ENCODE results near the gene SIDT2.
A peak's percentile ranks its signal among the peaks of the same experiment; 100 is the strongest.

Gene SIDT2

GRCh38 chr11:117210620-117211019 is 32.1 kb downstream of the SIDT2 start:
- Mint-ChIP-seq H3K4me3 (no peak overlapping the region), H3K4me1 (peaks cover 16% of the 10 kb centered on the region), H3K27ac (peak overlapping the region; percentile 80), H3K36me3 (ENCODE audit: low read depth) (peaks cover 33% of the 10 kb centered on the region), H3K27me3 (ENCODE audit: low read depth, poor library complexity) (no peaks in the 10 kb centered on the region), H3K9me3 (no peaks in the 10 kb centered on the region)
- no peak for DNase-seq
- TF ChIP-seq, protein P1, sequence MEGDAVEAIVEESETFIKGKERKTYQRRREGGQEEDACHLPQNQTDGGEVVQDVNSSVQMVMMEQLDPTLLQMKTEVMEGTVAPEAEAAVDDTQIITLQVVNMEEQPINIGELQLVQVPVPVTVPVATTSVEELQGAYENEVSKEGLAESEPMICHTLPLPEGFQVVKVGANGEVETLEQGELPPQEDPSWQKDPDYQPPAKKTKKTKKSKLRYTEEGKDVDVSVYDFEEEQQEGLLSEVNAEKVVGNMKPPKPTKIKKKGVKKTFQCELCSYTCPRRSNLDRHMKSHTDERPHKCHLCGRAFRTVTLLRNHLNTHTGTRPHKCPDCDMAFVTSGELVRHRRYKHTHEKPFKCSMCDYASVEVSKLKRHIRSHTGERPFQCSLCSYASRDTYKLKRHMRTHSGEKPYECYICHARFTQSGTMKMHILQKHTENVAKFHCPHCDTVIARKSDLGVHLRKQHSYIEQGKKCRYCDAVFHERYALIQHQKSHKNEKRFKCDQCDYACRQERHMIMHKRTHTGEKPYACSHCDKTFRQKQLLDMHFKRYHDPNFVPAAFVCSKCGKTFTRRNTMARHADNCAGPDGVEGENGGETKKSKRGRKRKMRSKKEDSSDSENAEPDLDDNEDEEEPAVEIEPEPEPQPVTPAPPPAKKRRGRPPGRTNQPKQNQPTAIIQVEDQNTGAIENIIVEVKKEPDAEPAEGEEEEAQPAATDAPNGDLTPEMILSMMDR (IDR thresholded peaks at IDR 0.05) = no peak

- peaks cover 44% of the 10 kb centered on the region for H3K36me3 Mint-ChIP-seq (ENCODE audit: low read depth)
- H3K9me3 Mint-ChIP-seq = no peaks in the 10 kb centered on the region
- DNase-seq = no peak
- TF ChIP-seq, protein P1 (IDR thresholded peaks at IDR 0.05) = no peak
- H3K27ac Mint-ChIP-seq = no peak overlapping the region
- H3K27me3 Mint-ChIP-seq (ENCODE audit: low read depth, poor library complexity) = no peaks in the 10 kb centered on the region
- no peak overlapping the region for H3K4me3 Mint-ChIP-seq
- peaks cover 22% of the 10 kb centered on the region for H3K4me1 Mint-ChIP-seq
Observed at GRCh38 chr11:117212697-117213355, 34.3 kb downstream of the SIDT2 start.

DNA sequence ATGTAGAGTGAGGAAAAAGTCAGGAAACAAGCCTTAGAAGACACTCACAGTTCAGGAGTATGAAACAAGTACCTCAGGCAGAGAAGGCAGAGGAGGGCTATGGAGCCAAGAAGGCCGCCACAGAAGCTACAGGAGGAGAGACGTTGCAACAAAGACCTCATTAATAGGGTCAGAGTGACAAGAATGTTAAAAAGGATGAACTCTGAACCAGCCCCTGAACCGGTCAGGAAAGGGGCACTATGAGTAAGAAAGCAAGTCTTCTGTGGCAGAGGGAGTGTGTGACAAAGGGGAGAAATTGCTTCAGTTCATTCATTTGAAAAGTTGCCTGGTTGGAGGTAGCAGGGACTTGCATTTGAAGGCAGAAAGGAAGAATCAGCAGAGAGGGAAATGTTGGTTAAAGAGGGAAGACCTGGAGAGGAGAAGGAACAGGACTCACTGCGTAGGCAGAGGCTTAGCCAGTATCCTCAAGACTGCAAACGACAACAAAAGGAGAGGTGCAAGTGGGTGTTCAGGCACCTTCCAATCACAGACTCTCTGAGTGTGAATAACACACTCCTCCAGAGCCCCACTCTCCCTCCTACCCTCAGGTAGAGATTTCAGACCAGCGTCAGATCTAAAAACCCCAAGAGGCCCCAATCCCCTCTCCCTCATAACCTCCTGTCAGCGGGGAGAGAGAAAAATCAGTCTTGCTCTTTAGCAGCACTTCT is 36.0 kb downstream of the SIDT2 start:
- no peak for DNase-seq
- Mint-ChIP-seq H3K36me3 (ENCODE audit: low read depth) (peaks cover 57% of the 10 kb centered on the region), H3K27ac (peak overlapping the region; percentile 80), H3K9me3 (no peaks in the 10 kb centered on the region), H3K27me3 (ENCODE audit: low read depth, poor library complexity) (peaks cover 5% of the 10 kb centered on the region), H3K4me1 (peaks cover 40% of the 10 kb centered on the region), H3K4me3 (no peak overlapping the region)
- TF ChIP-seq, protein P1 (IDR thresholded peaks at IDR 0.05) = no peak

DNA sequence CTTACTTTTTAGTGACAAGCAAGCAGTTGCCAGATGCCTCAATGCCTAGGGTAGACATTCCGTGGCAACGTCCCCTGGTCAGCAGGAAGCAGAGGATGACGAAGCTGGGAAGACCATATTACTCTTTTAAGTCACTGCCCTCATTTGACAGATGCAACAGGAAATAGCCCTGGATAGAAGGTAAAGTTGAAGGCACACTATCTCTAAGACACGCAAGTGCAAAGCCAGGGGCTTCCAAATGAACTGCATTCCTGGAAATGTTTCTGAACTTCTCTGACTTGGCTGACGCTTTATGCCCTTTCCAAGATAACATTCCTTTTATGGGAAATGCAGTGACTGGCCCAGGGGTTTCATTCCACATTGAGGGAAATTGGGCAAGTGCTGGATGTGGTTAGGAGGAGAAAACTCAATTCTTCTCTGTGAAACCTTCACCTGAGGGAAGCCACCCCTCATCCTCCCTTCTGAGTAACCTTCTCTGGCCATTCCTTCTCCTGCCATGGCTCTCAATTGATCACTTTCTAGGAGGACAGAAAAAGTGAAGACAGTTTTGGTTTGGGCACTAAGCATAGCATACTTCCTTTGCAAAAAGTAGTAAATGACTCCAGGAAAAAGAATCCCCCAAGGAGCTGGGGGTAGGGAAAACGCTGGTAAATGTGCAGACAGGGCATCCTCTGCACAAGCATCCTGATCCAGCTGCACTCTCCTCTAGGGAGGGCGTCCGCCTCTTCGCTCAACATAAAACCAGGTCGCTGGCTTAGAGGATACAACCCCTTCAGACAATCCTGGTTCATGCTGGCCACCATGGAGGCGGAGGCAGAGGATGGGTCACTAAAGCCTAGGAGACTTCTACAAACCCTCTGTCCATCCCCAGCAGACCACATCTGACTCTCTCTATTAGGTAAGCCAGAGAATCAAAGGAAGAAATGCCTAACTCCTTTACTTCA is 38.9 kb downstream of the SIDT2 start:
- Mint-ChIP-seq H3K4me3 (no peak overlapping the region), H3K36me3 (ENCODE audit: low read depth) (peaks cover 46% of the 10 kb centered on the region), H3K27me3 (ENCODE audit: low read depth, poor library complexity) (peaks cover 5% of the 10 kb centered on the region), H3K4me1 (peaks cover 67% of the 10 kb centered on the region), H3K9me3 (no peaks in the 10 kb centered on the region), H3K27ac (peak overlapping the region; percentile 88)
- TF ChIP-seq, protein P1 (IDR thresholded peaks at IDR 0.05) = no peak
- DNase-seq = no peak

DNA sequence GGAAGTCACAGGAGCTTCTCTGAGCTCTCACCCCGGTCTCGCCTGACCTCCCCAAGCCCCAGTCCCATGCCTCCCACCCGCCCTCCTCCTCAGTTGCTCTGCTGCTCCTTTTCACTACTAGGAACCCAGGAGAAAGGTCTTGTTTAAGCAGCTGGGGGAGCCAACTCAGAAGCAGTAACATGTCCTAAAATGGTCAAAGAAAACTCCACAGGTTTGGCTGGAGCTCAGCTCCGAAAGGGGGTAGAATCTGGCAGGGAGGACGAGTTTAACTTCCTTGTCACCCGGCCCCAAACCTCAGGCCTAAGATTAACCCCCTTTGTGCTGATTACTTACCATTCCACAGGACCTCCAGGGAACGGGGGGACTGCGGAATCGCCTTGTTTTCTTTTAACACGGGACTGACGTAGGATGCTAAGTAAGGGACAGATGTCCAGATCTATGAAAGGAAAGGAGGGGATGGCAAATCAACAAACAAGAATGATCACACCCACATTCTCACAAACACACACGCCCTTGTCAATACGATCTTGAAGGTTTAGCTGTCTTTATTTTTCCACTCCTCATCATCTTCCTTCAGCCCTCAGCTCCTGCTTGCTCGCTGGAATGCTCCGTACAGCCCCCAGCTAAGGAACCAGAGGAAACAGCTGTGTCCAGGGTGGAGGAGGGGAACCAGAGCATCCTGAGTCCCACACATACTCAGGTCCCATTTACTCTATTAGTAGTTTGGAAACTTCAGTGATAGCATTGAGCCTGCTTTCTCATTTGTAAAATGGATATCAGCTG is 39.8 kb downstream of the SIDT2 start:
- Mint-ChIP-seq H3K4me3 (peak overlapping the region; percentile 48), H3K9me3 (no peaks in the 10 kb centered on the region), H3K27ac (peak overlapping the region; percentile 88), H3K27me3 (ENCODE audit: low read depth, poor library complexity) (peaks cover 5% of the 10 kb centered on the region), H3K4me1 (peaks cover 76% of the 10 kb centered on the region), H3K36me3 (ENCODE audit: low read depth) (peaks cover 40% of the 10 kb centered on the region)
- DNase-seq = no peak
- TF ChIP-seq, protein P1 (IDR thresholded peaks at IDR 0.05) = no peak

Measured in nephron progenitor cell (in vitro differentiated cells).